Measurements from ENCODE around the gene PUDP.

GRCh38 chrX:7069556-7069955 is 78.4 kb downstream of the PUDP start:
- no peak for TF ChIP-seq CTCF (IDR thresholded peaks at IDR 0.05)
- TF ChIP-seq POLR2A (IDR thresholded peaks at IDR 0.05), result no peak

Data from adrenal gland (tissue), 5 donors.